Vagina (tissue), 2 donors: ENCODE data around the gene RNF213.

Experiments
- POLR2AphosphoS5 ChIP-seq, 2 donors: sonication (generic); formaldehyde crosslinking; IDR thresholded peaks; one replicate each; pipeline ENCODE4 v1.9.0; 2017; ENCODE audit warnings: antibody characterized with exemption in 2 of 2, mild to moderate bottlenecking in 2 of 2, low read depth in 1 of 2; ENCODE audit not compliant: insufficient read depth in 1 of 2
- TF ChIP-seq, protein P1 (sequence below), 3 experiments: fragments of 450-650 bp in 2 of 3; fragments of 200-600 bp in 1 of 3; sonication (generic) in 1 of 3; IDR thresholded peaks; one replicate each; pipeline ENCODE4 v1.5.1; 2017 to 2019; ENCODE audit warnings: antibody characterized with exemption in 3 of 3, mild to moderate bottlenecking in 2 of 3, moderate library complexity in 2 of 3

DNA sequence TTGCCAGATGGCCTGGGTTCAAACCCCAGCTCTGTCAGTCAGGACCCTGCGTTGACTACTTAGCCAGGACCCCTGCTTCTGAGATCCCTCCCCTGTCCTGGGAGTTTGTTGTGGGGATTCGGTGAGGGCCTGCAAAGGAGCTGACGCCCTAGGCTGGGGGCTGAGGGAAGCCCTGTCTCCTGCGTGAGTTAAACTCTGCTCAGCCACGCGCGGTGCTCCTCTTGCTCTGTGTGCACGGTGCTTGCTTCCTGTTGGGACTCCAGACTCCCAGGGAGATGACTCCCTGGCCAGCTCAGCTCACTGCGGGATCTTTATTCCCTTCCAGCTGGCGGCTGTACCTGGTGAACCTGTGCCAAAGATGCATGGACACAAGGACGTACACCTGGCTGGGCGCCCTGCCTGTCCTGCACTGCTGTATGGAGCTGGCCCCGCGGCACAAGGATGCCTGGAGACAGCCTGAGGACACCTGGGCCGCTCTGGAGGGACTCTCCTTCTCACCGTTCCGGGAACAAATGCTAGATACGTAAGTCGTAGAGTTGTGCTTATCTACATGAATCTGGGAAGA, 37.4 kb downstream of the RNF213 start:
- TF ChIP-seq, protein P1, sequence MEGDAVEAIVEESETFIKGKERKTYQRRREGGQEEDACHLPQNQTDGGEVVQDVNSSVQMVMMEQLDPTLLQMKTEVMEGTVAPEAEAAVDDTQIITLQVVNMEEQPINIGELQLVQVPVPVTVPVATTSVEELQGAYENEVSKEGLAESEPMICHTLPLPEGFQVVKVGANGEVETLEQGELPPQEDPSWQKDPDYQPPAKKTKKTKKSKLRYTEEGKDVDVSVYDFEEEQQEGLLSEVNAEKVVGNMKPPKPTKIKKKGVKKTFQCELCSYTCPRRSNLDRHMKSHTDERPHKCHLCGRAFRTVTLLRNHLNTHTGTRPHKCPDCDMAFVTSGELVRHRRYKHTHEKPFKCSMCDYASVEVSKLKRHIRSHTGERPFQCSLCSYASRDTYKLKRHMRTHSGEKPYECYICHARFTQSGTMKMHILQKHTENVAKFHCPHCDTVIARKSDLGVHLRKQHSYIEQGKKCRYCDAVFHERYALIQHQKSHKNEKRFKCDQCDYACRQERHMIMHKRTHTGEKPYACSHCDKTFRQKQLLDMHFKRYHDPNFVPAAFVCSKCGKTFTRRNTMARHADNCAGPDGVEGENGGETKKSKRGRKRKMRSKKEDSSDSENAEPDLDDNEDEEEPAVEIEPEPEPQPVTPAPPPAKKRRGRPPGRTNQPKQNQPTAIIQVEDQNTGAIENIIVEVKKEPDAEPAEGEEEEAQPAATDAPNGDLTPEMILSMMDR (IDR thresholded peaks at IDR 0.05): no peak
- no peak for TF ChIP-seq POLR2AphosphoS5 (IDR thresholded peaks at IDR 0.05; ENCODE audit: insufficient read depth in 1 of 2, low read depth in 1 of 2)
